Nephron (organoid): ENCODE data around the gene STAP2.

ENCODE experiments used
- H3K27ac Mint-ChIP-seq, 3 experiments: 2 replicates each; pipeline ENCODE4 v1.8.0; 2020; ENCODE audit warnings: mixed read lengths in 3 of 3, mild to moderate bottlenecking in 2 of 3, moderate library complexity in 1 of 3
- H3K27me3 Mint-ChIP-seq: 2 replicates; pipeline ENCODE4 v1.8.0; 2021; ENCODE audit warnings: low read depth, mild to moderate bottlenecking, moderate library complexity, mixed read lengths
- H3K36me3 Mint-ChIP-seq: 2 replicates; pipeline ENCODE4 v1.8.0; 2020; ENCODE audit warnings: low read depth, mixed read lengths
- H3K4me1 Mint-ChIP-seq: 2 replicates; pipeline ENCODE4 v1.8.0; 2020; ENCODE audit warnings: mixed read lengths
- H3K4me3 Mint-ChIP-seq, 3 experiments: 2 replicates each; pipeline ENCODE4 v1.8.0; 2020; ENCODE audit warnings: mild to moderate bottlenecking in 3 of 3, mixed read lengths in 3 of 3, moderate library complexity in 2 of 3
- H3K9me3 Mint-ChIP-seq: 2 replicates; pipeline ENCODE4 v1.8.0; 2020; ENCODE audit warnings: mixed read lengths
- CTCF ChIP-seq, 3 experiments: fragments of 200-600 bp; sonication (generic); IDR thresholded peaks; one replicate each; pipeline ENCODE4 v1.5.0; 2021; ENCODE audit warnings: antibody characterized with exemption in 3 of 3; ENCODE audit not compliant: unreplicated experiment in 3 of 3

Gene STAP2

GRCh38 chr19:4322942-4323665 lies 15.5 kb downstream of the STAP2 start:
- Mint-ChIP-seq H3K4me3 (no peak overlapping the region), H3K27me3 (peaks cover 13% of the 10 kb centered on the region)

GRCh38 chr19:4320419-4320818 lies 18.2 kb downstream of the STAP2 start:
- no peak overlapping the region for H3K27ac Mint-ChIP-seq
- H3K9me3 Mint-ChIP-seq = peaks cover 23% of the 10 kb centered on the region
- no peaks in the 10 kb centered on the region for H3K27me3 Mint-ChIP-seq
- no peak for TF ChIP-seq CTCF (IDR thresholded peaks at IDR 0.05; ENCODE audit: unreplicated experiment in 3 of 3)
- peaks cover 37% of the 10 kb centered on the region for H3K36me3 Mint-ChIP-seq
- H3K4me3 Mint-ChIP-seq = no peak overlapping the region
- H3K4me1 Mint-ChIP-seq = no peaks in the 10 kb centered on the region

More at GRCh38 chr19:4322942-4323665, 15.5 kb downstream of the STAP2 start:
- Mint-ChIP-seq H3K9me3 (peaks cover 23% of the 10 kb centered on the region), H3K27ac (no peak overlapping the region), H3K36me3 (peaks cover 29% of the 10 kb centered on the region), H3K4me1 (peaks cover 10% of the 10 kb centered on the region)
- no peak for TF ChIP-seq CTCF (IDR thresholded peaks at IDR 0.05; ENCODE audit: unreplicated experiment in 3 of 3)

GRCh38 chr19:4319067-4319718 lies 19.4 kb downstream of the STAP2 start:
- peaks cover 39% of the 10 kb centered on the region for H3K36me3 Mint-ChIP-seq
- peaks cover 23% of the 10 kb centered on the region for H3K9me3 Mint-ChIP-seq
- H3K27ac Mint-ChIP-seq = no peak overlapping the region
- H3K4me3 Mint-ChIP-seq = no peak overlapping the region
- H3K27me3 Mint-ChIP-seq = no peaks in the 10 kb centered on the region
- TF ChIP-seq CTCF (IDR thresholded peaks at IDR 0.05; ENCODE audit: unreplicated experiment in 3 of 3) = no peak
- H3K4me1 Mint-ChIP-seq = no peaks in the 10 kb centered on the region

GRCh38 chr19:4318460-4318859 lies 20.2 kb downstream of the STAP2 start:
- Mint-ChIP-seq H3K36me3 (peaks cover 39% of the 10 kb centered on the region), H3K27me3 (no peaks in the 10 kb centered on the region), H3K9me3 (peaks cover 23% of the 10 kb centered on the region), H3K4me3 (no peak overlapping the region), H3K4me1 (no peaks in the 10 kb centered on the region), H3K27ac (no peak overlapping the region)
- no peak for TF ChIP-seq CTCF (IDR thresholded peaks at IDR 0.05; ENCODE audit: unreplicated experiment in 3 of 3)

- no peak for TF ChIP-seq CTCF (IDR thresholded peaks at IDR 0.05; ENCODE audit: unreplicated experiment in 3 of 3)
- no peaks in the 10 kb centered on the region for H3K27me3 Mint-ChIP-seq
- no peaks in the 10 kb centered on the region for H3K4me1 Mint-ChIP-seq
- H3K9me3 Mint-ChIP-seq = peaks cover 23% of the 10 kb centered on the region
- no peak overlapping the region for H3K4me3 Mint-ChIP-seq
- no peak overlapping the region for H3K27ac Mint-ChIP-seq
- peaks cover 40% of the 10 kb centered on the region for H3K36me3 Mint-ChIP-seq
These were observed 21.7 kb downstream of the STAP2 start for GRCh38 chr19:4316956-4317355.
